ENCODE results near the gene NRIP3. TPM values are rescaled to one million over a fixed set of nuclear protein-coding genes. Genes with fewer than 3 reads are reported as not detected.
"Not testable (repeated sequence)": the region's sequence is repeated elsewhere in the genome, so short reads cannot be mapped to it uniquely, and the experiment has no call there.

The NRIP3 gene
- total RNA-seq, 2 experiments from 2014 or later = 2.1 to 2.2 TPM

DNA sequence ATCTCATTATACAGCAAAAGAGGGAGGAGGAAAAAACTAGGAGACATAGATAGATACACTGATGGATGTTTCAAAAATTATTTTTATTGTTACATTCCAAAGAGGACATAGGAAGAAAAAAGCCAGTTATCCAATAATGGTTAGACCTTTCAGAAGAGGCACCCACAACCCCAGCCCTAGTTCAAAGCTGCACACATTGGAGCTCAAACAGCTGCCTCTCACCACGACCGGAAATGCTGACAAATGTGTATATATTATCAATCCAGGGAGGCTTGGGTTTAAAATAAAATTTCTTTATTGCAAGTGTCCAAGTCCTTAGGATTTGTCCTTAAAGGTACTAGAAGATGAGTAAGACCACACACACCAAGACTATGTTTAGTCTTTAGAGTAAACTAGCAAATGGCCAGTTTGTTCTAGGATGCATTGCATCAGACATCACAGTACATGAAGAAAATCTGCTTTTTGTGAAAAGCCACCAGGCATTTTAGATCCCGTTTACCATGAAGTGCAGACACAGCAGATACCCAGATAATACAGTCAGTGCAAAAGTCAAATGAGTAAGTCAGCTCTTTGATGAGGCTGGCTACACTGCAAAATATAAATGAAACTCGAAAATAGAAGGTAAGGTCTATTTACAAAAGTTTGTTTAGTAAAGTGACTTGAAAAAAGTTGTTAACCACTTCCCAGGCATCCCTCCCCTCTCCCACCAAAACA is 56.4 kb downstream of the NRIP3 start:
- intact Hi-C loops (cut with DNase I, micrococcal nuclease) = no loop called here
- ATAC-seq (no peak), DNase-seq (no peak)
- POLR2A ChIA-PET = interaction anchor here (0.6 kb wide), 1 partner anchor 326 kb away, joined by 4 read pairs; no protein-coding TSS in a partner anchor
- Mint-ChIP-seq H3K4me1 (no peaks in the 10 kb centered on the region), H3K27ac (no peak overlapping the region), H3K4me3 (no peak overlapping the region), H3K36me3 (ENCODE audit: low read depth) (peaks cover 29% of the 10 kb centered on the region), H3K9me3 (ENCODE audit: low read depth) (no peaks in the 10 kb centered on the region), H3K27me3 (no peaks in the 10 kb centered on the region)
- CTCF ChIA-PET = interaction anchor here (0.8 to 1.7 kb wide), 3 partner anchors 10 to 200 kb away, joined by 3 to 5 read pairs (median 4); no protein-coding TSS in a partner anchor

DNA sequence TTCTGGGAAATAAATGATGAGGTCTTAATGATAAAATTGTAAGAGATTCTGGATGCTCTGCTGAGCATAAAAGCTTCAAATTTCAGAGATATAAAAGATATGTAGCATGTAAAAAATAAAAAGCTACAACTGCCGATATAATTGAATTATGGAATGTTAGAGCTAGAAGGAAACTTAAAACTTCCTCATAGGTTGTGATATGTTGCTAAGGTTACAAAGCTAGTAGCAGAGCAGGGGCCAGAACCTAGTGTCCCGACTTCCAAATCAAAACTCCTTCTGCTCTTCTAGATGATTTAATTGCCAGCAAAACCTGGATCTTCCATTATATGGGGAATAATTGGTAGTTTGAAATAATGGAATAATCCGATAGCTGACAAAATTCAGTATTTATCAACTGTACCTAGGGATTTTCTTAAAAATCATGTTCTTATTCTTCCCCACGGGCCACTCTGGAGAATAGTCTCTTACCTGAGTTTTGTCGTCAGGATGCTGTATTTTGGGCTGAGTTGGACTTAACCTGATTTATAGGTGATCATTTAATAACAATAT is 61.2 kb downstream of the NRIP3 start, which contains the start of gene ASCL3:
Gene ASCL3 (minus strand): TSS at position 499 of the 549 bp plus-strand sequence. CDS start 4,855 bp downstream, outside the sequence.
- POLR2A ChIA-PET = no interaction called here
- Mint-ChIP-seq H3K9me3 (ENCODE audit: low read depth) (no peaks in the 10 kb centered on the region), H3K4me1 (no peaks in the 10 kb centered on the region), H3K4me3 (no peak within 1 kb of the TSS), H3K27ac (no peak within 1 kb of the TSS), H3K27me3 (no peaks in the 10 kb centered on the region), H3K36me3 (ENCODE audit: low read depth) (peaks cover 7% of the 10 kb centered on the region)
- ATAC-seq = no peak
- CTCF ChIA-PET = interaction anchor here (0.7 to 2.5 kb wide), 4 partner anchors 18 to 211 kb away, joined by 3 to 12 read pairs (median 3); no protein-coding TSS in a partner anchor
- no peak for DNase-seq
- intact Hi-C loops (cut with DNase I, micrococcal nuclease) = no loop called here

DNA sequence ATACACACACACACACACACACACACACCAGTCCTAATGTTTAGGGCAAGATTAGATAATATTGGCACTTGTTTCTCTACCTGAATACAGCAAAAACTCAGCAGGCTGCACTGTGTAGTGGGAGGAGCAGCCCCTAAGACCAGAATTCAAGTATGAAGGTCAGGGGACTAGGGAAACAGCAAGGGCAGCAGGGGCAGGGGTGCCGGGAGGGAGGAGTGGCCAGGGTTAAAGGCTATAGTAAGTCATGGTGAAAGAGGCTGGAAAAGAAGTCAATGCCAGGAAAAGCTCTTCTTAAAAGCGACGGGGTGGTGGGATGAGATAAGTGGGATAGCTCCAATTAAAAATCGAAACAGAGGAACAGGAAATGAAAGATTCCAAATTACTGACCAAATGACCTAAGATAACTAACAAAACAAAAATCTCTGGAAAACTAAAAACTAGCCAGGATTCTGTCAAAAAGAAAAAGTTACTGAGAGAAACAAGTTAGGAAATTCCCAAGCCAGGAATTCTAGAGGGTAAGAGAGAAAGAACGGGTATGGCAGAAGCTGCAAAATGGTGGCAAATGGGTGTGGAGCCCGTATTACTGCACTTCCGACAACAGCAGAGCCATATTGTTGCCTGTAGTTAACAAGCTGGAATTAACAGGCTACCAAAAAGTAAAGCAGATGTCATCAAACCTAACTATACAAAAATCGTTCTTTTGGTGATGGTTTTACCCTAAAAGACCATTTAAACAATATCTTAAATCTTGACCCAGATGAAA is 62.3 kb downstream of the NRIP3 start:
- H3K9me3 Mint-ChIP-seq (ENCODE audit: low read depth) = no peaks in the 10 kb centered on the region
- ATAC-seq (no peak), DNase-seq (no peak)
- no peaks in the 10 kb centered on the region for H3K27me3 Mint-ChIP-seq
- intact Hi-C loops (cut with DNase I, micrococcal nuclease) = no loop called here
- ChIA-PET POLR2A (no interaction called here), CTCF (interaction anchor here (0.7 to 2.5 kb wide), 3 partner anchors 19 to 165 kb away, joined by 3 to 12 read pairs (median 3); no protein-coding TSS in a partner anchor)
- no peak overlapping the region for H3K4me3 Mint-ChIP-seq
- no peak overlapping the region for H3K27ac Mint-ChIP-seq
- H3K36me3 Mint-ChIP-seq (ENCODE audit: low read depth) = no peaks in the 10 kb centered on the region
- H3K4me1 Mint-ChIP-seq = no peaks in the 10 kb centered on the region

DNA sequence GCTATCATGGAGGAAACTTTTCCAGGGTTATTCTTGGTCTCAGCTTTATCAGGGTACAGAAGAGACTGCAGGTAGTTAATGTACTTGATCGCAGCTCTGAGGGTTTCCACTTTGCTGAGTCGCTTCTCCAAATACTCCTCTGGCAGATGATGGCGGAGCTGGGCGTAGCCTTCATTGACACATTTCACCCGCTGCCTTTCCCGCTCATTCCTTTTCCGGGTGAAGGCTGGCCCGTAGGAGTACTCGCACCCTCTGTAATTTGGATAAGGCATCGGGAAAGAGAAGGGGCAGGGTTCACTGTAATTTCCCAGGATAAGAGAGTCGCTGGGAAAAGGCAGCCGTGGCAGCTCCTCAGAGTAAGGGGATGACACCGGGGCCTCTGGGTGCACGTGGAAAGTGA is 66.1 kb downstream of the NRIP3 start:
- ChIA-PET POLR2A (no interaction called here), CTCF (interaction anchor here (0.6 to 4.6 kb wide), 3 partner anchors 11 to 256 kb away, joined by 3 to 22 read pairs (median 4); no protein-coding TSS in a partner anchor)
- ATAC-seq (no peak), DNase-seq (no peak)
- no peak overlapping the region for H3K27ac Mint-ChIP-seq
- H3K27me3 Mint-ChIP-seq = no peaks in the 10 kb centered on the region
- H3K4me1 Mint-ChIP-seq = no peaks in the 10 kb centered on the region
- H3K4me3 Mint-ChIP-seq = no peak overlapping the region
- H3K36me3 Mint-ChIP-seq (ENCODE audit: low read depth) = no peaks in the 10 kb centered on the region
- intact Hi-C loops (cut with DNase I, micrococcal nuclease) = no loop called here
- no peaks in the 10 kb centered on the region for H3K9me3 Mint-ChIP-seq (ENCODE audit: low read depth)

DNA sequence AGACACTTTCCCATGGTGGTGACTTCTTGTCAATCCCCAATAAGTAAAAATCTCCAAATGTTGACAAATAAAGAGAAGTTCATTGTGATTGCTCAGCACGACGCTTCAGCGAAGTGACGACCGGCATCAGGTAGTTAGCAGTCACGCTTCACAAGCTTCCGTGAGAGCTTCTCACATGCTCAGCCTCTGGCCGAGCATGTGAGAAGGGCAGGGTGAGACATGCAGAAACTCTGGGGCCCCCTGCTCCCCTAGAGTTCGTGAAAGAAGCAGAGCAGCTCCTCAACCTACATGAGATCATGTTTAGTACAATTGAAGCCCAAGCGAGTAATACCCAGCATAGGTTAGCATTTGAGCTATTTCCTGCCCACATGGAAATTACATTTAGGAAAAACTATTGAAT is 66.6 kb downstream of the NRIP3 start:
- ATAC-seq (no peak), DNase-seq (no peak)
- ChIA-PET CTCF (interaction anchor here (0.6 to 4.6 kb wide), 3 partner anchors 11 to 256 kb away, joined by 3 to 22 read pairs (median 4); no protein-coding TSS in a partner anchor), POLR2A (no interaction called here)
- Mint-ChIP-seq H3K4me3 (no peak overlapping the region), H3K27ac (no peak overlapping the region), H3K27me3 (no peaks in the 10 kb centered on the region), H3K36me3 (ENCODE audit: low read depth) (no peaks in the 10 kb centered on the region), H3K9me3 (ENCODE audit: low read depth) (no peaks in the 10 kb centered on the region), H3K4me1 (no peaks in the 10 kb centered on the region)
- intact Hi-C loops (cut with DNase I, micrococcal nuclease) = no loop called here

DNA sequence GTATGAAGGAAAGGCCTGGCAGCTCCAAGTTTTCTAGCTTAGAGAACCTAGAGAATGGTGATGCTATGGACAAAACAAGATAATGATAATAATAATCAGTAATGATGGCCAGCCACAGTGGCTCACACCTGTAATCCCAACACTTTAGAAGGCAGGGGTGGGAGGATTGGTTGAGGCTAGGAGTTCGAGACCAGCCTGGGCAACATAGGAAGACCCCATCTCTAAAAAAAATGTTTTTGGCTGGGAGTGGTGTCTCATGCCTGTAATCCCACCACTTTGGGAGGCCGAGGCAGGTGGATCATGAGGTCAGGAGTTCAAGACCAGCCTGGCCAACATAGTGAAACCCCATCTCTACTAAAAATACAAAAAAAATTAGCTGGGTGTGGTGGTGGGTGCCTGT is 68.0 kb downstream of the NRIP3 start:
- H3K27ac Mint-ChIP-seq; POLR2A ChIA-PET; H3K4me3 Mint-ChIP-seq; DNase-seq; intact Hi-C loops (cut with DNase I, micrococcal nuclease); H3K27me3 Mint-ChIP-seq; H3K36me3 Mint-ChIP-seq (ENCODE audit: low read depth); ATAC-seq; H3K4me1 Mint-ChIP-seq; H3K9me3 Mint-ChIP-seq (ENCODE audit: low read depth): not testable (repeated sequence)
- CTCF ChIA-PET = interaction anchor here (4.6 kb wide), 1 partner anchor 24 kb away, joined by 22 read pairs; no protein-coding TSS in a partner anchor

DNA sequence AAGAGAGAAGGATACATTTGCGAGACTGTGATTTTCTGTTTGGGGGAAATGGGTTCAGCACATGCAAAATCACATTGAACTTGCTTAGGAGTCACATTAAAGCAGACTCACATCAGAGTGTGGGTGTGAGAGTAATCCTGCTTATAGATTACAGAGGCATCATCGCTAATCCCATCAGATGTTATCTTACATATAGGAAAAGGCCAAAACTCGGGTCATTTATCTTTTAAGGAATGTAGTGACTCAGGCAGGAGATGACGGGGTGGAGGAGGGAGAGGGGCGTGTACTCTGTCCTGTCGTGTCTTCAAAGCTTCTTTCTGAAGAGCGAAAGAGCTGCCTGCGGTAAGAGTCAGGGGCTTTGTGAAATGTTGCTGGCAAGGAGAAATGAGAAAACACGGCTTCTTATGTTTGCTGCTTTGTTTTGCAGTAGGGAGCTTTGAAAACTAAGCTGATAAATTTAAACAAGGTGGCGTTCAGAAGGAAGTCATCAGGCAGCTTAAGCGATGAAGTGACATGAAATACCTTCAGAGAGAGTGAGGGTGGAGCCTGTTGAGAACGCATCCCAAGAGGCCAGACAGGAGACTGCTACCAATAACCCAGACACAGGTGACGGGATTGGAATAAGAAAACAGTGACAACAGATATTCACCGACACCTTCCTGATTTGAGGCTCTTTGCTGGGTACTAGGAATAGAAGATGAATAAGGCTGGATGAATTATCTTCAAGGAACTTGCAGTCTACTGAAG is 68.9 kb downstream of the NRIP3 start:
- ChIA-PET POLR2A (no interaction called here), CTCF (interaction anchor here (0.9 to 4.6 kb wide), 3 partner anchors 25 to 802 kb away, joined by 3 to 22 read pairs (median 3); no protein-coding TSS in a partner anchor)
- Mint-ChIP-seq H3K27ac (no peak overlapping the region), H3K4me3 (no peak overlapping the region), H3K27me3 (no peaks in the 10 kb centered on the region), H3K36me3 (ENCODE audit: low read depth) (no peaks in the 10 kb centered on the region), H3K9me3 (ENCODE audit: low read depth) (no peaks in the 10 kb centered on the region), H3K4me1 (no peaks in the 10 kb centered on the region)
- ATAC-seq (peak; percentile 30), DNase-seq (no peak)
- intact Hi-C loops (cut with DNase I, micrococcal nuclease) = no loop called here

DNA sequence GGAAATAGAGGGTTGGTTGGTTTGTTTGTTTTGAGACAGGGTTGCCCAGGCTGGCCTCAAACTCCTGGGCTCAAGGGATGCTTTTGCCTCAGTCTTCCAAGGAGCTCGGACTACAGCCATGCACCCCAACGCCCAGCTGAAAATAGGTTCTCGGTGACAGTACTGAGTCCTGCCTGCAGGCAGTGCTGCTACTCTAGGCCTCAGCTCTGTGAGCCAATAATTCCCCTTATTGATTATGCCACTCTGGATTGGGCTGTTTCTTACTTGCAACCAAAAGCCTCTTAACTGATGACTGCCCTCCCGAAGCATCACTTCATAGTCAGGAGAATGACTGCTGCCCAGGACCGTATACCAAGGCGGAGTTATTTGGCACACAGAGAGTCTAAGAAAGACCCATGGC is 69.9 kb downstream of the NRIP3 start:
- no peaks in the 10 kb centered on the region for H3K4me1 Mint-ChIP-seq
- POLR2A ChIA-PET = no interaction called here
- no peaks in the 10 kb centered on the region for H3K36me3 Mint-ChIP-seq (ENCODE audit: low read depth)
- no peak overlapping the region for H3K4me3 Mint-ChIP-seq
- ATAC-seq (no peak), DNase-seq (no peak)
- intact Hi-C loops (cut with DNase I, micrococcal nuclease) = no loop called here
- no peaks in the 10 kb centered on the region for H3K27me3 Mint-ChIP-seq
- CTCF ChIA-PET = interaction anchor here (0.9 to 4.6 kb wide), 3 partner anchors 26 to 803 kb away, joined by 3 to 22 read pairs (median 3); no protein-coding TSS in a partner anchor
- H3K9me3 Mint-ChIP-seq (ENCODE audit: low read depth) = no peaks in the 10 kb centered on the region
- no peak overlapping the region for H3K27ac Mint-ChIP-seq

DNA sequence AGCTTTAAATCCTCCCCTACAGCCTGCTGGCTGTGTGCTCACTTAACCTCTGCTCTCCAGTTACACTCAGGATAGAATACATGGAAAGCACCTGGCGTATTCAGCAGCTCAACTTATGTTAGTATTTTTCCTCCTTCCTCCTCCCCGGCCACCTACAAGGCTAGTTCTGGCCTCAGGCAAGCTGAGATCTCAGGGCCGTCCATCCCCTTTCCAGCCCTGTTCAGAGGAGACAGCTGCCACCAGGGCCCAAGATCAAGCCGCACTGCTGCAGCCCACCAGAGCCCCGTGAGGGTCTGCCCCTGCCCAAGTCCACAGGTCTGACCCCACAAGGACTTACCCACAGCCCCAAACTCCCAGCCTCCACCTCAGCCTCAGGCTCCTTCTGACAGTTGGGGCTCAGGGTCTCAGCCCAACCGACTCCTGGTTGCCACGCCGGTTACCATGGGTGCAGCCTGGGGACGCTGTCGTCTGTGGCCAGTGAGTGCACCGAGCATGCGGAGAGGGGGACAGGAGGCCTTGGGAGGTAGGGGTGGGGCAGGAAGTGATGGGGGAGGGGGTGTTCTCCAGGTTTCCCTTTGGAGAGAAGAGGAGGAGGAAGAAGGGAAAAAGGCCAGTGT is 71.1 kb downstream of the NRIP3 start, which contains the start of gene C11orf16:
Gene C11orf16 (minus strand): TSS at position 384 of the 617 bp plus-strand sequence. CDS start 639 bp downstream, outside the sequence.
- no peak for ATAC-seq
- CTCF ChIA-PET = interaction anchor here (0.5 to 1.8 kb wide), 3 partner anchors 11 to 27 kb away, joined by 3 to 5 read pairs (median 4); no protein-coding TSS in a partner anchor

More for the DNA sequence above, 71.1 kb downstream of the NRIP3 start, which contains the start of gene C11orf16:
- H3K4me3 Mint-ChIP-seq = no peak within 1 kb of the TSS
- no peaks in the 10 kb centered on the region for H3K27me3 Mint-ChIP-seq
- no peak within 1 kb of the TSS for H3K27ac Mint-ChIP-seq
- no peaks in the 10 kb centered on the region for H3K4me1 Mint-ChIP-seq
- POLR2A ChIA-PET = no interaction called here
- H3K9me3 Mint-ChIP-seq (ENCODE audit: low read depth) = no peaks in the 10 kb centered on the region
- intact Hi-C loops (cut with DNase I, micrococcal nuclease) = no loop called here
- DNase-seq = no peak
- no peaks in the 10 kb centered on the region for H3K36me3 Mint-ChIP-seq (ENCODE audit: low read depth)

All from activated CD4-positive, alpha-beta T cell treated with anti-CD3 and anti-CD28 coated beads for 36 hours (primary cell).